SW480 (cell line): ENCODE measurements around the gene DNAJC22.
"Not testable (repeated sequence)": the region's sequence is repeated elsewhere in the genome, so short reads cannot be mapped to it uniquely, and the experiment has no call there.

Experiments
- DNase-seq: peaks from one replicate; pipeline ENCODE4 v3.0.0-alpha.2; 2016; ENCODE audit warnings: low spot score

Gene DNAJC22

GRCh38 chr12:49346659-49347310, at the start of gene DNAJC22:
DNAJC22 (plus strand) TSS chr12:49346888; CDS start chr12:49348873, 1,985 bp downstream.
- no peak for DNase-seq

- DNase-seq: no peak
Measured at GRCh38 chr12:49297695-49298060, 49.0 kb upstream of the DNAJC22 start.

- DNase-seq: peak; percentile 53
Measured at GRCh38 chr12:49298160-49298559, 48.5 kb upstream of the DNAJC22 start.

- DNase-seq: no peak
Measured at GRCh38 chr12:49301760-49302159, 44.9 kb upstream of the DNAJC22 start.

- peak; percentile 36 for DNase-seq
Measured at GRCh38 chr12:49304161-49304560, 42.5 kb upstream of the DNAJC22 start.

GRCh38 chr12:49305762-49306510, 40.8 kb upstream of the DNAJC22 start:
- no peak for DNase-seq

GRCh38 chr12:49309386-49309785, 37.3 kb upstream of the DNAJC22 start:
- DNase-seq: no peak

- DNase-seq: not testable (repeated sequence)
Measured at GRCh38 chr12:49310451-49311000, 36.2 kb upstream of the DNAJC22 start.

GRCh38 chr12:49314811-49315210, 31.9 kb upstream of the DNAJC22 start:
- DNase-seq: no peak

GRCh38 chr12:49317118-49317517, 29.6 kb upstream of the DNAJC22 start:
- not testable (repeated sequence) for DNase-seq

- not testable (repeated sequence) for DNase-seq
Measured at GRCh38 chr12:49320411-49321103, 26.1 kb upstream of the DNAJC22 start.

GRCh38 chr12:49322367-49322707, 24.4 kb upstream of the DNAJC22 start:
- no peak for DNase-seq

GRCh38 chr12:49322708-49323523, 23.8 kb upstream of the DNAJC22 start, which contains the start of gene TROAP:
TROAP (plus strand) TSS chr12:49323255; CDS start chr12:49323609, 354 bp downstream.
- DNase-seq: peak; percentile 97

GRCh38 chr12:49323524-49324097, 23.1 kb upstream of the DNAJC22 start:
- DNase-seq: no peak

GRCh38 chr12:49325606-49326005, 21.1 kb upstream of the DNAJC22 start:
- DNase-seq: no peak

GRCh38 chr12:49327368-49327767, 19.3 kb upstream of the DNAJC22 start:
- DNase-seq: no peak

GRCh38 chr12:49327887-49328286, 18.8 kb upstream of the DNAJC22 start:
- no peak for DNase-seq

GRCh38 chr12:49328816-49329215, 17.9 kb upstream of the DNAJC22 start:
- no peak for DNase-seq

GRCh38 chr12:49330032-49330619, 16.6 kb upstream of the DNAJC22 start:
- DNase-seq: no peak

GRCh38 chr12:49330631-49331379, 15.9 kb upstream of the DNAJC22 start:
- no peak for DNase-seq
